GM11168 (cell line): ENCODE measurements around the gene NFILZ.

Experiments used
- in situ Hi-C: fragments of 300-500 bp; cut with MboI; formaldehyde crosslinking; loops from one replicate; pipeline ENCODE4 v1.12.0; 2022; ENCODE audit warnings: low sequenced_read_pairs; ENCODE audit not compliant: unreplicated experiment

Gene NFILZ

DNA sequence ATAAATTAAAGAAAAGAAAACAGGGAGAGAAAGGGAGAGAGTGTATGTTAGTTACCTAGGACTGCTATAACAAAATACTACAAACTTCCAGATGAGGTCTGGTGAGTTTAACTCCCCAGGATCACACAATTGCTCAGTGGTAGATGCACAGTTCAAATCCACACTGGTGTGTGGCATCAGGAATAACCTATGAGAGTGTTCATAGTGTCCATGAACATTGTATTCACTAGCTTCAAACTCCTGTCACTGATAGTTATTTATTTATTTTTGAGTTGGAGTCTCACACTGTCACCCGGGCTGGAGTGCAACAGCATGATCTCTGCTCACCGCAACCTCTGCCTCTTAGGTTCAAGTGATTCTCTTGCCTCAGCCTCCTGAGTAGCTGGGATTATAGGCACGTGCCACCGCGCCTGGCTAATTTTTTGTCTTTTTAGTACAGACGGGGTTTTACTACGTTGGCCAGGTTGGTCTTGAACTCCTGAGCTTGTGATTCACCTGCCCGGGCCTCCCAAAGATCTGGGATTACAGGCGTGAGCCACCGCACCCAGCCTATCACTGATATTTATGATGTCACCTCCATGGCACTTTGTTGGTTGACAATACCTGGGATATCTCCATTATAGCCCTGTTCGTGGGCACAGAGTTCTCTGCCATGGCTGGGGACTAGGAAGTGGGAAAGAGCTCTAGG is at the start of gene NFILZ:
TSS of gene NFILZ (plus strand) at position 638 of the 688 bp plus-strand sequence. CDS start 46,133 bp downstream, outside the sequence.
- in situ Hi-C loops, result no loop called here

DNA sequence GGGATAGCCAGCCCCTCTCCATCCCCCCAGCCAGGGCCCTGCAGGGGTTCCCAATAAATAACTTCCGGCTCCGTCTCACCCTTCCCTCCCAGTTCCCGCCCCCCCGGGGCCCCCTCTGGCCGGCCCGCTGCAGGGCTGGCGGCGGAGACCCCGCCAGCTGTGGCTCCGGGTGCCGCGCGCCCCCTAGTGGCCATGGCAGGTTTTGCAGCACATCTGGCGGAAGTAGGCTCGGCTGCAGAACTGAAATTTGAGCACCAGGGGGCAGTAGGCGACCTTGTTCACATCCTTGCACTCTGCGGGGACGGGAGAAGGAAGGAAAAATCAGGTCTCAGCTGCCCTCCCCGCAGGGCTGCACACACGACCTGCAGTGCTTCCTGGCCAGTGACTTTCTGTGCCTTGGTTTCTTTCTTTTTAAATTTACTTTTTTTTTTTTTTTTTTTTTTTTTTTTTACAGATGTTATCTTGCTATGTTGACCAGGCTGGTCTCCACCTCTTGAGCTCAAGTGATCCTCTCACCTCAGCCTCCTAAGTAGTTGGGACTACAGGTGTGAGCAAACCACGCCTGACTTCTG is 49.6 kb upstream of the NFILZ start:
- in situ Hi-C loops, result no loop called here

GRCh38 chr19:8584965-8585893 is 45.2 kb upstream of the NFILZ start:
- in situ Hi-C loops, result no loop called here

- in situ Hi-C loops, result no loop called here
Measured at GRCh38 chr19:8585894-8586750, 44.3 kb upstream of the NFILZ start.

- in situ Hi-C loops, result no loop called here
Measured at GRCh38 chr19:8589177-8589714, 41.2 kb upstream of the NFILZ start.

- in situ Hi-C loops, result no loop called here
Measured at GRCh38 chr19:8592231-8593009, 38.0 kb upstream of the NFILZ start.

DNA sequence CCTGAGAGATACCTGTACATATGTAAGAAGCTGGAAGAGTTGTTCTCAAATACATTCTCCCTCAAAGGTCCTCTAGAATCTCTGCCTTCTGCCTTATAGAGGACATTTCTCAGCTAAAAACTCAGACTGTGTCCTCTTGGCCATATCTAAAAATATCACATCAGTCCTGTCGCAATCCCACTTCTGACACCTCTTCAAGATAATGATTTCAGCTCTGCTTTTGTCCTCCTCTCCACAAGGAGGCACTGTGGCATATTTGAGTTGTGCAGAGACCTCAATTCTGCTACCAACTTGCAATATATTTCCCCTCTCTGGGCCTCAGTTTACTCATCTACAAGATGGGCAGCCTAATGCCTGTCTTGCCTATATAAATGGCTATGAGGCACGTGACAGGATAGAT is 36.5 kb upstream of the NFILZ start:
- in situ Hi-C loops, result no loop called here

- in situ Hi-C loops, result no loop called here
Measured at GRCh38 chr19:8595651-8596050, 34.8 kb upstream of the NFILZ start.

DNA sequence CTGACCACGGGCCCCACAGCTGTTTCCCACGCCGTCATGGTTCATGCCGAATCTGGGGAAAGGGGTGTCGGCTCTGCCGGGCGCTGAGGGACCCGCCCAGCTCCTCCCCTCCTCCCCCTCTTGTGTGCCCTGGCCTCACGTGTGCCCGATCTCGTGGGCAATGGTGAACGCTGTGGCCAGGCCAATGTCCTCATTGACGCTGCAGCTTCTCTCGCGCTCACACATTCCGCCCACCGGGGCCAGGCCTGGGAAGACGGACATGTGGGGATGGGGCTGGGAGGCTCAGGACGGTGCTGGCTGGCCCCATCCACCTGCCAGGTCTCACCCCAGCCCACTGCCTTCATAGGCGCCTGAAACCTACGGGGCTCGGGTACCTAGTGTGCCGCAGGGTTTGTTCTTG is 34.3 kb upstream of the NFILZ start:
- in situ Hi-C loops, result no loop called here

- in situ Hi-C loops, result no loop called here
Measured at GRCh38 chr19:8600064-8600463, 30.4 kb upstream of the NFILZ start.

- in situ Hi-C loops, result no loop called here
Measured at GRCh38 chr19:8600816-8601215, 29.6 kb upstream of the NFILZ start.

DNA sequence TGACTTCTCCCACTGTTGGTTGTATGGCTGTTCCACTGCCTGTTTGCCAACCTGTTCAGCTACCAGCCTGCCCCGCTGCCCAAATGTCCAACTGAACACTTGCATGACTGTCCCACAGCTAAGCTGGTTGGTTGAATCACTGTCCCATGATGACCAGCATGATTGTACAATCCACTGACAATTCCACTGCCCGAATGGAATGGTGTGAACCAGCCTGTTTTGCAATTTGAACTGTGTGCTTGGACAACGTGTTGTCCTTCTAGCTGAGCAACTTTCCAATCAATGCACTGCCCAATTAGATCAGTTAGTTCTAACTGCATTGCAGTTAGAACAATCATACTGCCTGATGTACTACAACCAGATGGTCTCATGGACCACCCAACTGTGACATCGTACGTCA is 28.6 kb upstream of the NFILZ start:
- in situ Hi-C loops, result no loop called here

DNA sequence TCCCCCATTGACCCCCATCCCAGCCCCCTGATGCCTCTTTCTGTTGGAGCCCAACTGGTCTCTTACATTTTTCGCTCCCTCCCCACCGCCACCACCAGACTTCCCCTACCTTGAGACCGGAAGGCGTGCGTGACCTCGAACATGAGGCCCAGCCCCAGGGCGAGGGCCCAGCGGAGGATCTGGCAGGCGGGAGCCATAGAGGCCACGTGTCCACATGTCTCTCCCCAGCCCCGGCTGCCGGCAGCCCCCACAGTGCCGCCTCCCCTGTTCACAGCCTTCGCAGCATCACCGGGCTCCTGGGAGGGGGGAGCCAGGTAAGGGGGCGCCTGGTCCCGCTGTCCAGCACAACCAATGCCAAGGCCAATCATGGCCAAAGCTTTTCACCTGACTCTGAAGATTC is 24.9 kb upstream of the NFILZ start:
- in situ Hi-C loops, result no loop called here

GRCh38 chr19:8607386-8607785 is 23.0 kb upstream of the NFILZ start:
- in situ Hi-C loops, result no loop called here

- in situ Hi-C loops, result no loop called here
Measured at GRCh38 chr19:8608941-8609278, 21.5 kb upstream of the NFILZ start.

- in situ Hi-C loops, result no loop called here
Measured at GRCh38 chr19:8609279-8610040, 21.0 kb upstream of the NFILZ start.

GRCh38 chr19:8610041-8610935 is 20.1 kb upstream of the NFILZ start, which contains the start of gene ADAMTS10:
ADAMTS10 (minus strand) TSS chr19:8610715; CDS start chr19:8605710, 5,005 bp downstream.
- in situ Hi-C loops, result no loop called here

- in situ Hi-C loops, result no loop called here
Measured at GRCh38 chr19:8610936-8611300, 19.5 kb upstream of the NFILZ start.
